DMS53 treated with DMSO at 0.1 percent for 48 hours (cell line): ENCODE measurements around the gene USP54.
"Not testable (repeated sequence)": the region's sequence is repeated elsewhere in the genome, so short reads cannot be mapped to it uniquely, and the experiment has no call there.

ENCODE experiments used
- DNase-seq: peaks from one replicate; lab custom pipeline; 2025; ENCODE audit not compliant: unreplicated experiment; lab: John Stamatoyannopoulos, UW

USP54 gene

DNA sequence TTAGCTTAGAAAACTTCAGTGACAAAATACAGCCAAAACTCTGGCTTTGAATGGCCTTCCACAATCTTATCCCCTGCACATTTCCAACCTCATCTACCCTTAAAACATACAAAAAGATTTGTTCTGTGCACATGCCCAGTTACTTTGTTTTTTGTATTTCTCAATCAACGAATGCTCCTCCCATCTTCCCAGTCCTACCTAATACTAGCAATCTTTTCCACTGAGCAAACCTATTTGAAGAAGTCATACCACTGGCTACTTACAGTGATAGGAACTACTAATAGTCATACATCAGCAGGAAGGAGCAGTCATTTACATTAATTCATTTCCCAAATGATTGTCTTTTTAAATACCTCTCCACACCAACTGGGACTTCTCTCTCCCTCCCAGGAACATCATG lies 2.5 kb downstream of the USP54 start:
- DNase-seq = no peak

DNA sequence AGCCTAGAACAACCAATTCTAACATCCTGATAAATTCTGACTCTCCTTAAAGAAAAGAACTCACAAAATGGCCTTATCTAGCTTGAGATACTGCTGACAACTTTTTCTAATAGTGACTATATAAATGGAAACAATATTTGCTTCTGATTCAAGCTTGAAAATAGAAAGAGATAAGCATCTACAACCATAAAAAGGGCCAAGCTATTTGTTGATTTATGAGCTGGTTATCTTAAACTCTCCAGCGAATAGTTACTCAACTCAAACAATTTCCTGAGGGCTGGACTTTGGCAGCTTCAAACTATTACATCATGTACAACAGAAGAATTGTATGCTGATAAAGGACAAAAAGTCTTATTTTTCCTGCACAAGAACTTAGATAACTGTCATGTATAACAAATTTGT lies 4.6 kb downstream of the USP54 start:
- DNase-seq = no peak

- DNase-seq = no peak
Observed at GRCh38 chr10:73585327-73585726, 5.8 kb downstream of the USP54 start.

DNA sequence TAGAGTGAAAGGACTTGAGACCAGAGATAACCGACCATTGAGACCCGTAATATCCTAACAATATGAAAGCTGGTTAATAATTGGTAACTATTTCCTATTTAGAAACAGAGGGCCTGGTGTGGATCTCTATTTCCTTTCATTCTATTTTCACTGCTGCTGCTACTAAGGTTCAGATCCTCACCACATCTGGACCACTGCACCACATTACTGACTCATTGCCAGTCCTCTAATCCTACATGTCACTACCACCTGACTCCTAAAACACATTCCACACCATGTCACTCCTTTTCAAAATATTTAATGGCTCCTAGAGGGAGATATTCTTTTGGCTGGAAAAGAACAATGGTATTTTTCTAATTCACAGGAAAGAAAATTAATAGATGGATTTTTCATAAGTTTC lies 6.4 kb downstream of the USP54 start:
- no peak for DNase-seq

- no peak for DNase-seq
Observed at GRCh38 chr10:73581918-73582317, 9.2 kb downstream of the USP54 start.

- not testable (repeated sequence) for DNase-seq
Observed at GRCh38 chr10:73578927-73579326, 12.2 kb downstream of the USP54 start.

- no peak for DNase-seq
Observed at GRCh38 chr10:73577788-73578187, 13.4 kb downstream of the USP54 start.

DNA sequence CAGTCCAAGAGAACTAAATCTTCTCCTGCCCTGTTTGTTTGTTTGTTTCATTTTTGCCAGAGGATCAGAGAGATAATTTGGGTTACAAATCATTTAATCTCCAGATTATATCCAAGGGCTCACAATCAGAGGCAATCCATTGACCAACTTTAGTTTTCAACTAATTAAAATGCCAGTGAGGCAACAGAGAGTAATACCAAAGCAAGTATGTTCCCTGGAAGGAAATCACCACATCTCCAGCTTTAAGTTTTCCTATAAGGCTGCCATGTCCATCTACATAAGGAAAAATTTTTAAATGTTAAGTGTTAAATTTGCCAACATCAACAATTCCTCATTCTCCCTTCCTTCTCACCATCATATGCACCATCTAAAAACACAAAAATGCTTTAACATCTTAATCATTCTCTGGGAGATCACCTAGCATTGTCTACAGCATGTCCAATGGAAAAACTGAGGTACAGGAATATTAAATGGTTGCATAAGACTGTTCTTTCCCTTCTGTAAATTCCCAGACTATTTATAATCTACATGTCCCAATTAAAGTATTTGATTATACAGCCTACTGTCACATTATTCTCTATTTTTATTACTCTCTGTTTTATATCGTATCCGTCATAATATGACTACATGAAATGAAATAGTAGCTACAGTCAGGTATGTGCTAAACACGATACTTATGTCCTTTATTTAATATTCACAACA lies 14.1 kb downstream of the USP54 start:
- no peak for DNase-seq

DNA sequence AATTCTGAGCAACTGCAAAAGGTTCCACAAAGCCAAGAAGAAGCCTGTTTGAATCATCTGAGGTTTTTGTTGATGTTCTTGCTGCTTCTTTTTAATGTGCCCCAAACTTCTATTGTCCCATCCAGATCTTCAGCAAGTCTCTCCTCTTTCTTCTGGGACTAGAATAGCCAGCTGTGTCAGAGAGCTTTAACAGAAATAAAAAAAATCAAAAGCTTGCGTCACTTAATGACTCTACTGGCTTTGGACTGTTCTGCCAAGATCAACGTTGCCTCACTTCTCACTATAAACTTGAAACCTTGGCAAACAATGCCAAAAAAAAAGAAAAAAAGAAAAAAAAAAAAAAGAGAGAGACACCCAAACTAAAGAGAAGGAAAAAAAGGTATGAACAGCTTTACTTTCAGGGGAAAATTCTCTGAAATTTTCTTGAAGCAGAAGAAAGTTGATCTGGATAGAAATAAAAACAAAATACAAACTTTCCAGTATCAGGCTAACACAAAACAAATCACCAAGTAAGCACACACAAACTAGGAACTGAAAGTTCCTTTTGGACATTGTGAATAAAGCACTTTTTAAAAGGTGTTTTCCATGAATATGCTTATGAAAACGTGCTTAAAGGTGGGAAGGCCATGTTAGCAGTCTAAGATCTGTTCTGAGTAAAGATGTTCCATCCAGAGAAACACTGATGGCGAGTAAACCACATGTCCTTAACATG lies 14.8 kb downstream of the USP54 start:
- no peak for DNase-seq

- DNase-seq = not testable (repeated sequence)
Observed at GRCh38 chr10:73567025-73567424, 24.1 kb downstream of the USP54 start.

DNA sequence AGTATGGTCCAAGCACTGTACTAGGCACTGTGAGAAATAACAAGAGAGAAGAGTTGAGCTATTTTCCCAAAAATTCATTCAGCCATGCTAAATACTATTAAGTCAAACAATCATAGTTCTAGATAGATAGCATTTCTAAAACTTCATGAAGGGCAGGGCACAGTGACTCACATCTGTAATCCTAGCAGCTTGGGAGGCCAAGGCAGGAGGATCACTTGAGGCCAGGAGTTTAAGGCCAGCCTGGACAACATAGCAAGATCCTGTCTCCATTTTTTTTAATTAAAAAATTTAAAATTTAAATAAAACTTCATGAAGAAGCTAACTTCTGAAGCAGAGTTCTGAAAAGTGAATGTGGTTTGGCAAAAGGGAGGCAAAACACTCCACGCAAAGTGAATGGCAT lies 29.9 kb downstream of the USP54 start:
- no peak for DNase-seq

DNA sequence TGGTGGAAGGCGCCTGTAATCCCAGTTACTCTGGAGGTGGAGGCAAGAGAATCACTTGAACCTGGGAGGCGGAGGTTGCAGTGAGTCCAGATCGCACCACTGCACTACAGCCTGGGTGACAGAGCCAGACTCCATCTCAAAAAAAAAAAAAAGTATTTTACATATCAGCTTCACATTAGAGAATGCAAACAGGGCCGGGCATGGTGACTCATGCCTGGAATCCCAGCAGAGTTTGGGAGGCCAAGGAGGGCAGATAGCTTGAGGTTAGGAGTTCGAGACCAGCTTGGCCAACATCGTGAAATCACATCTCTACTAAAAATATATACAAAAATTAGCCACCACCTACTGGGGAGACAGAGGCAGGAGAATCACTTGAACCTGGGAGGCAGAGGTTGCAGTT lies 31.6 kb downstream of the USP54 start:
- DNase-seq = no peak

DNA sequence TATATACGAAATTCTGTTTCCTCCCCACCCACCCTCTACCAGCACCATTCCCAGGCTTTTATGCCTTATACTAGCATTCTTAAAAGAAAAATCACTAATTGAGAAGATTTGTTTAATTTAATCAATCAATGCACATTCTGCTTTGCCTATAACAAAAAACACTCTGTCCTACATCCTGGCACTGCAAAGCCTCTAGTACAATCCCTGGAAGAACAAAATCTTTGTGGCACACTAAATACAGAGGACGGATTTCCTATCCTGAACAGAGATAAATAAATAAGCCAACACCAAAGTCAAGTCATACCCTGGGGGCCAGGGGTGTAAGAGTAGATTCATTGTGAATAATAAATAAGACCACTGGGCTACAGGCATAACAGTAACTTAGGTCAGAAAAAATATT lies 34.3 kb downstream of the USP54 start:
- DNase-seq = no peak

DNA sequence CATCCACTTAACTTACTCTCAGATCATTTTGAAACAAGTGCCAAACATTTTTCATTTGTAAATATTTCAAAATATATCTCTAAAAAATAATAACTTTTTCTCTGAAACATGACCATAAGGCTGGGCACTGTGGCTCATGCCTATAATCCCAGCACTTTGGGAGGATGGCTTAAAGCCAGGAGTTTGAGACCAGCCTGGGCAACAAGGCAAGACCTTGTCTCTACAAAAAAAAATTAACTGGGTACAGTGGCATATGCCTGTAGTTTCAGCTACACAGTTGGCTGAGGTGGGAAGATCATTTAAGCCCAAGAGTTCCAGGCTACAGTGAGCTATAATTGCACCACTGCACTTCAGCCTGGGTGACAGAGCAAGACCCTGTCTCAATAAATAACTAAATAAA lies 36.4 kb downstream of the USP54 start:
- no peak for DNase-seq

GRCh38 chr10:73553761-73554160 lies 37.4 kb downstream of the USP54 start:
- DNase-seq = no peak

DNA sequence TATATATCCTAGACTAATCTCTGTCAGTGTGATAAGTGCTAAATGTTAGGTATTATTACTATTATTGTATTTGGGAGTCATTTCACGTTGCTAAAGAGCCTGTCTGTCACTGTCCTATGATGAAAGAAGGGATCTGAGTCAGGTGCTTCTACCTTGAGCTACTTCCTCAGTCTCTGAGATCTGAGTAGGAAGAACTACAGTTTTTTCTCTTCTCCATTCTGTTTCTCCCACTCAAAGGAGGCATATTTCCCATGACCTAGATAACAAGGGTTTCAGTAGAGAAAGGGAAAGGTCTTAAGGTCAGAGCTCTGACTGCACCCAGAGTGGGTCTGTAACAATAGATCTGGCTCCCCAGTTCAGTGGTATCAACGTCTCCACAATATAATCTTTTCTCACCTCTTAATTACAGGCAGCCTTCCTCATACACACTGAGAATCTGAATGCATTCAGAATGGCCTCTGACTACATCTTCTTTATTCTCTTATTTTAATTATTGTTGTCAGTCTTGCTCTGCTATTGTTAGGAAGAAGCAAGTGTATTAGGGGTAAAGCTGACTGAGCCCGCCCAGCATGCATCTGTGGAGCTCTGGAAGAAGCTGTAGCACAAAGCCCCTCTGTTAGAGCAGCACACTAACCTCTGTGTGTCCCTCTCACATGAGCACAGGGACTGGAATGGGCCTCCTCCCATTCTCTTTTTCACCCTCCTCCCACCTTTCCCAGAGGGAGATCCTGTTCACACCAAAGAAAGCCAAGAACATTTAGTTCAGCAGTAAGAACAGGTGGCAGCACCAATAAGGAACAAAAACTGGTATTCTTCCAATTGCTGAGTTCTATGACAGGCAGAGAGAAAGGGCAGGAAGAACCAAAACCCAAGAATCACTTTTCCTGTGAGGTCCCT lies 38.1 kb downstream of the USP54 start:
- DNase-seq = no peak

GRCh38 chr10:73551515-73551914 lies 39.6 kb downstream of the USP54 start:
- DNase-seq = no peak

DNA sequence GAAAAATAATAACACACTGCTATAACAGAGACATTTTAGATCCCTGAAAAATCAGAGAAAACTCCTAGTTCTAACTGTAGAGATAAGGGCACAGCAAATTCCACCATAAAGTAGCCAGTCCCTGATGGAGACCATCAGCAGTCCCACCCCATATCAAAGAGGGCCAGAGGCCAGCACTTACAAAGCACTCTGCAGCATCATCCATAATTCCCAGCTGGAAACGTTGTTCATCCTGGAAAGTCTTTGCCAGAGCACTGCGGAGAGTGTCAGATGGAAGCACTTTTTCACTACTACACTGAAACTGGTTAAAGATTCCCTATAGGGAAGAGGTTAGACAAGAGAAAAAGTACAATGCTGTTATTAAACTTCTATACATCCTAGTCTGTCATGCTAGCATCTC lies 45.8 kb downstream of the USP54 start:
- DNase-seq = no peak

DNA sequence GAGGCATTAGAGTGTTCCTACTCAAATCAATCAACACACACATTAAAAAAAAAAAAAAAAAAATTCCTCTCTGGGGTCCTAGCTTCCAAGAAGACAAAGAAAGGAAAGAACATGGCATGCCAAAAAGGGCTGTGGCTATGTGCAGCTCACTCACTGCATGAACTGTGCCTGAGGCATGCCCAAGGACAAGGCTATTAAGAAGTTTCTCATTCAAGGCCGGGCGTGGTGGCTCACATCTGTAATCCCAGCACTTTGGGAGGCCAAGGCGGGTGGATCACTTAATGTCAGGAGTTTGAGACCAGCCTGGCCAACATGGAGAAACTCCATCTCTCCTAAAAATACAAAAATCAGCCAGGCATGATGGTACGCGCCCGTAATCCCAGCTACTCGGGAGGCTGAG lies 53.4 kb downstream of the USP54 start:
- no peak for DNase-seq

DNA sequence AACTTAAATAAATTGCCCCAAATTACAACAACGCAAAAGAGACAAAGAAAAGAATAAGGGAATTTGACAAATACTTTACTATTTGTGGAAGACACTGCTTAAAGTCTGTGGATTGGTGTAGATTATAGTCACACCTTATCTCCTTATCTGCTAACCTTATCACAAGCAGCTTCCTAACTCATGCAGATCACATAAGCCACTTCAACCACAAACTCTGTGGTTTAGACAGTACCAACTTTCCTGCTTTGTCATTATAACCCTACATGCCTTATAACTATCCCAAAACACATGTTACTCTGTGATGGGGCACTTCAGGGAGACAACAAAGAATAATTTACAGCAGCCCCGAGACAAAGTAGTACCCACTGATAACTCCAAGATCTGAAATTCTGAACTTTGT lies 53.9 kb downstream of the USP54 start:
- no peak for DNase-seq

GRCh38 chr10:73534857-73535256 lies 56.3 kb downstream of the USP54 start:
- no peak for DNase-seq
